ENCODE data around the gene KCNA5. TPM values are rescaled to one million over a fixed set of nuclear protein-coding genes. Genes with fewer than 3 reads are reported as not detected.
A peak's percentile ranks its signal among the peaks of the same experiment; 100 is the strongest.

KCNA5 gene
- total RNA-seq, 1 experiment from 2014 or later, result not detected

GRCh38 chr12:5064913-5065490 lies 21.3 kb downstream of the KCNA5 start:
- no peak for DNase-seq (ENCODE audit: low read depth)

GRCh38 chr12:5066251-5066650 lies 22.6 kb downstream of the KCNA5 start:
- no peak for DNase-seq (ENCODE audit: low read depth)

- no peak for DNase-seq (ENCODE audit: low read depth)
Observed at GRCh38 chr12:5068126-5068525, 24.4 kb downstream of the KCNA5 start.

GRCh38 chr12:5068619-5069018 lies 24.9 kb downstream of the KCNA5 start:
- DNase-seq (ENCODE audit: low read depth), result no peak

- DNase-seq (ENCODE audit: low read depth), result no peak
Observed at GRCh38 chr12:5070090-5070489, 26.4 kb downstream of the KCNA5 start.

- no peak for DNase-seq (ENCODE audit: low read depth)
Observed at GRCh38 chr12:5071496-5071895, 27.8 kb downstream of the KCNA5 start.

GRCh38 chr12:5072311-5072710 lies 28.6 kb downstream of the KCNA5 start:
- DNase-seq (ENCODE audit: low read depth), result no peak

GRCh38 chr12:5073054-5073453 lies 29.4 kb downstream of the KCNA5 start:
- no peak for DNase-seq (ENCODE audit: low read depth)

GRCh38 chr12:5073853-5074252 lies 30.2 kb downstream of the KCNA5 start:
- DNase-seq (ENCODE audit: low read depth), result peak; percentile 9

- no peak for DNase-seq (ENCODE audit: low read depth)
Observed at GRCh38 chr12:5076761-5077160, 33.1 kb downstream of the KCNA5 start.

- no peak for DNase-seq (ENCODE audit: low read depth)
Observed at GRCh38 chr12:5078423-5078822, 34.7 kb downstream of the KCNA5 start.

- no peak for DNase-seq (ENCODE audit: low read depth)
Observed at GRCh38 chr12:5081016-5081415, 37.3 kb downstream of the KCNA5 start.

- peak; percentile 56 for DNase-seq (ENCODE audit: low read depth)
Observed at GRCh38 chr12:5083955-5084849, 40.5 kb downstream of the KCNA5 start.

GRCh38 chr12:5085896-5086295 lies 42.2 kb downstream of the KCNA5 start:
- peak; percentile 91 for DNase-seq (ENCODE audit: low read depth)

- no peak for DNase-seq (ENCODE audit: low read depth)
Observed at GRCh38 chr12:5087831-5088554, 44.3 kb downstream of the KCNA5 start.

GRCh38 chr12:5088586-5089264 lies 45.0 kb downstream of the KCNA5 start:
- DNase-seq (ENCODE audit: low read depth), result peak; percentile 78

- peak; percentile 13 for DNase-seq (ENCODE audit: low read depth)
Observed at GRCh38 chr12:5094551-5094950, 50.9 kb downstream of the KCNA5 start.

GRCh38 chr12:5094986-5095385 lies 51.3 kb downstream of the KCNA5 start:
- no peak for DNase-seq (ENCODE audit: low read depth)
